Parathyroid adenoma (tissue), 2 donors: ENCODE data around the gene VSIG10L2.

Source experiments
- H2AFZ ChIP-seq: fragments of 300-600 bp; sonication (generic); one replicate; pipeline ENCODE4 v1.7.0; 2017; ENCODE audit warnings: antibody characterized with exemption, mild to moderate bottlenecking
- H3K27ac ChIP-seq: fragments of 300-600 bp; sonication (generic); one replicate; pipeline ENCODE4 v1.7.0; 2017
- H3K27me3 ChIP-seq: fragments of 300-600 bp; sonication (generic); one replicate; pipeline ENCODE4 v1.7.0; 2017; ENCODE audit warnings: low read length; ENCODE audit not compliant: control insufficient read depth, insufficient read depth
- H3K36me3 ChIP-seq: fragments of 300-600 bp; sonication (generic); one replicate; pipeline ENCODE4 v1.7.0; 2017; ENCODE audit warnings: low read length; ENCODE audit not compliant: control insufficient read depth, insufficient read depth
- H3K4me1 ChIP-seq: fragments of 300-600 bp; sonication (generic); one replicate; pipeline ENCODE4 v1.7.0; 2017; ENCODE audit warnings: control low read depth
- H3K4me2 ChIP-seq: fragments of 300-600 bp; sonication (generic); one replicate; pipeline ENCODE4 v1.7.0; 2017; ENCODE audit warnings: low read length
- H3K4me3 ChIP-seq: fragments of 300-600 bp; sonication (generic); one replicate; pipeline ENCODE4 v1.7.0; 2017; ENCODE audit warnings: low read depth, low read length
- H3K79me2 ChIP-seq: fragments of 300-600 bp; sonication (generic); one replicate; pipeline ENCODE4 v1.7.0; 2017; ENCODE audit warnings: control low read depth
- H3K9ac ChIP-seq: fragments of 300-600 bp; sonication (generic); one replicate; pipeline ENCODE4 v1.7.0; 2017; ENCODE audit warnings: mild to moderate bottlenecking
- H3K9me3 ChIP-seq: fragments of 300-600 bp; sonication (generic); one replicate; pipeline ENCODE4 v1.7.0; 2017; ENCODE audit warnings: low read length; ENCODE audit not compliant: control insufficient read depth
- CTCF ChIP-seq: fragments of 300-600 bp; sonication (generic); IDR thresholded peaks from one replicate; pipeline ENCODE4 v1.7.0; 2017; ENCODE audit warnings: antibody characterized with exemption, mild to moderate bottlenecking
- donor health status: primary hyperparathyroidism.

The VSIG10L2 gene

DNA sequence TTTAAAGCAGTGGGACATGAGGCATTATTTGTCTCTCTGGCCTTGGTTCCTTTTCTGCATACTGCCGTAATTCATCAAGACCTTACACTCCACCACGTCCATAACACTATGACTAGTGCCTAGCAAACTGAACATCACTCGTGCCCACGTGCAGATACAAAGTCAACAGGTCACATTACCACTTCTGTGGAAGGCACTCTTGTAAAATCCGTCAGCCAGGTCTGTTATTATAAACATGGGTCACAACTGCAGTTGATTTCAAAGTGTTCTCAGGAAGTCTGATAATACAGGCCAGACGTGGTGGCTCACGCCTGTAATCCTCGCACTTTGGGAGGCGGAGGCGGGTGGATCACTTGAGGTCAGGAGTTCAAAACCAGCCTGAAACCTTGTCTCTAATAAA, 14.1 kb downstream of the VSIG10L2 start:
- Histone ChIP-seq H3K4me3 (no peak overlapping the region), H3K4me1 (no peaks in the 10 kb centered on the region), H3K36me3 (no peaks in the 10 kb centered on the region), H3K9ac (no peak overlapping the region), H3K27me3 (no peaks in the 10 kb centered on the region), H2AFZ (no peak overlapping the region), H3K27ac (no peak overlapping the region), H3K4me2 (no peak overlapping the region), H3K79me2 (no peaks in the 10 kb centered on the region), H3K9me3 (no peaks in the 10 kb centered on the region)
- TF ChIP-seq CTCF, result no peak

- Histone ChIP-seq H3K27me3 (no peaks in the 10 kb centered on the region), H3K4me2 (no peak overlapping the region), H2AFZ (no peak overlapping the region), H3K9ac (no peak overlapping the region), H3K4me1 (no peaks in the 10 kb centered on the region), H3K79me2 (no peaks in the 10 kb centered on the region), H3K27ac (no peak overlapping the region), H3K36me3 (no peaks in the 10 kb centered on the region), H3K9me3 (no peaks in the 10 kb centered on the region), H3K4me3 (no peak overlapping the region)
- no peak for TF ChIP-seq CTCF
Measured at GRCh38 chr11:125960771-125961170, 14.9 kb downstream of the VSIG10L2 start.

GRCh38 chr11:125967515-125967914, 21.7 kb downstream of the VSIG10L2 start:
- Histone ChIP-seq H3K4me1 (no peaks in the 10 kb centered on the region), H3K36me3 (no peaks in the 10 kb centered on the region), H3K27ac (no peak overlapping the region), H3K79me2 (no peaks in the 10 kb centered on the region), H3K4me3 (no peak overlapping the region), H3K4me2 (no peak overlapping the region), H3K27me3 (no peaks in the 10 kb centered on the region), H3K9ac (no peak overlapping the region), H3K9me3 (no peaks in the 10 kb centered on the region), H2AFZ (no peak overlapping the region)
- no peak for TF ChIP-seq CTCF

DNA sequence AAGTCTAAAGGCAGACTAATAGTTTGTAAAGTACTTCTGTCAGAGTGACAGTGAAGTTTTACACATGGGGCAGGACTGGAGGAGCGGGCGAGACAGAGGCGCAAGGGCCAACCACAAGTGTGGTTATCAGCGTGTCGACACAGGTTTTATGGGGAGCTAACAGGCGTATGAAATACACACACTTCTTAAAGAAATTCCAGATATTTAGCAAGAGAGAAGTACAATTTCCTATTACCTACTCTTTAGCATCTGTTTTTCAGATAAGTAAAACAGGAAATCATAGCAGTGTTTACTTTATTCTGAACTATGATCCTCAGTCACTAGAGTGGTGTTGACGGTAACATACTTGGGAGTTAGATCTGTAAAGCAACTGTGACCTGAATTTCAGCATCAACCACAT, 22.5 kb downstream of the VSIG10L2 start:
- TF ChIP-seq CTCF, result no peak
- Histone ChIP-seq H3K9ac (no peak overlapping the region), H3K4me3 (no peak overlapping the region)

DNA sequence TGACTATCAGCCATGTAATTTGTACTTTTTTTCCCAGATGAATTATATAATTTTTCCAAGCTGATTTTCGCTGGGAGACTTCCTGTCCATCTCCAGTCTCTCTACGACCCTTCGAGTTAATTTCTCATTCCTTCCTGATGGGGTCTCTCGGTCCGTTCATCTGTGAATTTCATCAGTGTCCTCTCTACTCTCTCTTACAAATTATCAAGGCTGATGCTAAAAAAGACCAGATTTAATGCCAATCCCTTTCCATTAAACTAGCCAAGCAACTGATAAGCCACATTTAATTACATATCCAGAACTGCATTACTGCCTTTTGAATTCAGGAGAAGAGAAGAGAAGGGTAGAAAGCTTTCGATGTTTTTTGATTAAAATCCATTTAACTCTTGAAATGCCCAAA, 25.8 kb downstream of the VSIG10L2 start:
- no peaks in the 10 kb centered on the region for H3K4me1 ChIP-seq
- no peaks in the 10 kb centered on the region for H3K27me3 ChIP-seq
- H3K27ac ChIP-seq, result no peak overlapping the region
- no peak overlapping the region for H3K4me2 ChIP-seq
- H3K4me3 ChIP-seq, result no peak overlapping the region
- H3K9me3 ChIP-seq, result no peaks in the 10 kb centered on the region
- H3K9ac ChIP-seq, result no peak overlapping the region
- H3K36me3 ChIP-seq, result no peaks in the 10 kb centered on the region
- no peak overlapping the region for H2AFZ ChIP-seq
- no peaks in the 10 kb centered on the region for H3K79me2 ChIP-seq
- TF ChIP-seq CTCF, result no peak

More for the DNA sequence above, 22.5 kb downstream of the VSIG10L2 start:
- Histone ChIP-seq H3K27ac (no peak overlapping the region), H2AFZ (no peak overlapping the region), H3K9me3 (no peaks in the 10 kb centered on the region), H3K36me3 (no peaks in the 10 kb centered on the region), H3K4me2 (no peak overlapping the region), H3K79me2 (no peaks in the 10 kb centered on the region), H3K27me3 (no peaks in the 10 kb centered on the region), H3K4me1 (no peaks in the 10 kb centered on the region)
